8988T (cell line): ENCODE measurements around the gene REEP1.

Source experiments
- DNase-seq: peaks from one replicate; pipeline ENCODE4 v3.0.0; 2011

The REEP1 gene, protein sequence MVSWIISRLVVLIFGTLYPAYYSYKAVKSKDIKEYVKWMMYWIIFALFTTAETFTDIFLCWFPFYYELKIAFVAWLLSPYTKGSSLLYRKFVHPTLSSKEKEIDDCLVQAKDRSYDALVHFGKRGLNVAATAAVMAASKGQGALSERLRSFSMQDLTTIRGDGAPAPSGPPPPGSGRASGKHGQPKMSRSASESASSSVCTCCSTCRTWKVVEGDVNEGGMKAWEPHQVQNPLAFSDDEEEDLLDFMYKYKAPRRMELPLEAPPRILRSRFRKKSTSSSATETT

DNA sequence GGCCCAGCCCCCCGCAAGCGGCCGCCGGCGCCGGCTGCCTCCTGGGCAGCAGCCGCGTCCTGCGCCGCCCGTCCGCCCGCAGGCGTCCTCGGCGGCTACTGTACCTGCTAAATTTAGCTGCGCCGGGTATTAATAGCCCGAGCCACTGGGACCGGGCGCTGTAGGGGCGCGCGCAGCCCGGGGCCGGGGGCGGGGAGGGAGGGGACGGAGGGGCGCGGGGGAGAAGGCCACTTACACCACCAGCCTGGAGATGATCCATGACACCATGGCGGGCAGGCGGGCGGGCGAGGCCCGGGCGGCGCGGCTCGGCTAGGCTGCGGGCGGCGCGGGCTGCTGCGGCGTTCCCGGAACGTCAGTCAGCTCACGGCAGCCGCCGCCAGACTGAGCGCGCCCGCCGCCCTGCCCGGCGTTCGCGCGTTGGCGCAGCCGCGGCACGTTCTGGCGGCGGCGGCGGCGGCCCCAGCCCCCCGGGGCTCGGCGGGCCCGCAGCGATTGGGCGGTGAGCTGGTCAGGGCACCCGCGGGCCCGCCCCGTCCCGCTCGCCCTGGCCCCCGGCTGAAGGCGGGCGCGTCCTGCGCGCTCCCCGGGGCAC lies at the start of gene REEP1:
TSS of gene REEP1 (minus strand) at position 383 of the 592 bp plus-strand sequence. CDS start at position 267, 116 bp downstream.
- DNase-seq = peak; percentile 53

DNA sequence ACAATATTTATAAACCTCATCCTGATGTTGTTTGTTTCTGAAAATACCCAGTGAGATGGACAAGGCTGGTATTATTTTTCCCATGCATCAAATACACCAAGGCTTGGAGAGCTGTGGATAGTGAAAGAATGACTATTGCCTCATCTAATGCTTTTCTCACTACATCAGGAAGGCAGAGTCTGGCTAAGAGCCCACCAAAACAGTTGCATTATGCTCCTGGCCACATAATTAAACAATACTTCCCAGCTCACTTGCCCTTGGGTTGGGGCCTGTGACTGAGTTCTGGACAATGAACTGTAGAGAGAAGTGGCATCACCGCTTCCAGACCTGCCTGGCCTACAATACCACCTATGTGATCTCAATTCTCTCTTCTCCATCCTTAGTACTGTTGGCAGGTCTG lies 46.4 kb upstream of the REEP1 start:
- DNase-seq = no peak

DNA sequence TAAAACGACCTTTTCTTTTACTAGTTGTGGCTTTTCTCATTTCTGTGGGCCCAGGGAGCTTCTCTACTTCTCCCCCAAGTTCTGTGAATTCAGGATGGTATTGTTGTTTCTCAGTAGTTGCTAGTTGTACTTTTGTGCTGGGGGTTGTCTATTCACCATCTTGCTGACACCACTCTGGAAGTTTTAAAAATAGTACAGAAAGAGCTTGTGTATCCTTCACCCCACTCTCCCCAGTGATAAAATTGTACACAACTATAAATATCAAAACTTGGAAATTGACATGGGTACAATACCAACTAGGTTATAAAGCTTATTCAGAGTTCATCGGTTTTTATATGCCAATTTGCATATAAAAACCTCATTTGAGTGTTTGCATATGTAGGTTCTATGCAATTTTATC lies 45.3 kb upstream of the REEP1 start:
- no peak for DNase-seq

DNA sequence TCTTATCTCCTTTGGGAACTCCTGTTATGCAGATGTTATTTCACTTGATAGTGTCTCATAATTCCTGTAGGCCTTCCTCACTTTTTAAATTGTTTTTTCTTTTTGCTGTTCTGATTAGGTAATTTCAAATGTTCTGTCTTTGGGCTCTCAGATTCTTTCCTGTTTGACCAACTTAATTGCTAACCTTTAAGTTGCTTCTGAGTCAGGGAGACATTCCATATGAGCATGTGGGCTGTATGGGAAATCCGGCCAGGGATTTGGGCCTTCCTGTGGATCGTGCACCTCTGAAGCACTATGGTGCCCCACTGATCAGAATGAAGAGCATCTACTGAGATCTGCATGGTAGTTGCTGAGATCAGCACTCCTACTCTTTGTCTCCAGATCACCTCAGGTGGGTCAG lies 44.7 kb upstream of the REEP1 start:
- DNase-seq = no peak

DNA sequence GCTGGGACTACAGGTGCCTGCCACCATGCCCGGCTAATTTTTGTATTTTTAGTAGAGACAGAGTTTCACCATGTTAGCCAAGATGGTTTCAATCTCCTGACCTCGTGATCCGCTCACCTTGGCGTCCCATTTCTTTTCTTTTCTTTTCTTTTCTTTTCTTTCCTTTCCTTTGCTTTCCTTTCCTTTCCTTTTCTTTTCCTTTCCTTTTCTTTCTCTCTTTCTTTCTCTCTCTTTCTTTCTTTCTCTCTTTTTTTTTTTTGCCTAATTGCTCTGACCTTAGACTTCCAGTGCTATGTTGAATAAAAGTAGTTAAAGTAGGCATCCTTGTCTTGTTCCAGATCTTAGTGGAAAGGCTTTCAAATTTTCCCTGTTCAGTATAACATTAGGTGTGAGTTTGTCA lies 41.0 kb upstream of the REEP1 start:
- DNase-seq = no peak

DNA sequence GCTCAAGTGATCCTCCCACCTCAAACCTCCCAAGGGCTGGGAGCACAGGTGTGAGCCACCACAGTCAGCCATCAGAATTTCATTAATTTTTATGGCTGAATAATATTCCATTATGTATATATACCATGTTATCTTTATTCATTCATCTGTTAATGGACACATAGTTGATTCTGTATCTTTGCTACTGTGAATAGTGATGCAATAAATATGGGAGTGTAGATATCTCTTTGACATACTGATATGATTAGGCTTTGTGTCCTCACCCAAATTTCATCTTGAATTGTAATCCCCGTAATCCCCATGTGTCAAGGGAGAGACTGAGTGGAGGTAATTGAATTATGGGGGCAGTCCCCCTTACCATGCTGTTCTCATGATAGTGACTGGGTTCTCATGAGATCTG lies 38.2 kb upstream of the REEP1 start:
- DNase-seq = no peak

DNA sequence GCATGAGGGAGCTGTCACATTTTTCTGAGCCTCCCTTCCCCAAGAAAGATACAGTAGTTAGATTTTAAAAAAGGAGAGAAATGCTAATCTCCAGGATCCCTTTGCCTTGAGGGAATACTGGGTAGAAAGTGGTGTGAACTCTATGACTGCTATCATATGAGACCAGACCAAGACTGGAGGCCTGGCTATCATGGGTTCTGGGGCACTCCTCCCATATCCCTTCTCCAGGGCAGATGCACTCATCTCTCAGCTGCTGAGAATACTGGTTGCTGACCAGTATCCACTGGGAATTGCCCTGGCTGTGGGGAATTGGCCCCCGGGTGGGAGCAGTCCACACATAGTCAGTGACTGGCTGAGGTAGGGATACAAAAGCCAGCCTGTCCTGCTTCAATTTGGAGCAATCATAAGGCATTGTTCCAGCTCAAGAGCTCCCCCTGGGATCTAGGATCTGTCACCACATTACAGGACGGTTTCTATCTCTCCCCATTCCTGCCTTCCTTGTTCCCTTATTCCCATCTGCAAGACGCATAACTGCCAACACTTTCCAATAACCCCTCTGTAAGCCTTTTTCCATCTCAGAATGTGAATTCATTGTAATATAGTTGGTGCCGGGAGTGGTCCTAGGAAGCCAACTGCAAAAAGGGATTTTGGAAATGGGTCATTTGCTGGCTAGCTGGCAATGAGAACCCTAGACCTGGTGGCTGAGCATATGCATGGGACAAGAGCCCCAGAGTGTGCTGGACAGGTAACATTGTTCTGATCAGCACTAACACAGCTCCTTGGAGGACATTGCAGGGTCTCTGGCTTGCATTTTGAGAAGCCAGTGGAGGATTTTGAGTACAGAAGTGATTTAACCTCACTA lies 35.4 kb upstream of the REEP1 start:
- DNase-seq = no peak

DNA sequence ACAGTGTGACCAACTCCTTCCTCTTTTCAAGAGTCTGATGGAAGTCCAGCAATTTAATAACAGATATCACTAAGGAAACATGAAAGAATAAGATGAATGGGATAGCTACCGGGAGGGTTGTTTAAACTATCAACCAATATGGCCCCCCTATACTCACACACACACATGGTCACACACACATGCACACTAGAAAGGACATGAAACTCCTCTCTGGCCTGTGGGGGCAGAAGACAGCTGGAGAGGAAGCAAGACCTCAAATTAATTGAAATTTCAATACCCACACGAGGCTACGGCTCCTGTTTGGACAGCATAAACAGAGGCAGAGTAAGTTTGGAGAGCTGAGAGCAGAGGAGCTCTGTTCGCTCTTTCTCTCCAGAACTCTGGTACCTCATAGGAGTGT lies 34.7 kb upstream of the REEP1 start:
- DNase-seq = no peak

DNA sequence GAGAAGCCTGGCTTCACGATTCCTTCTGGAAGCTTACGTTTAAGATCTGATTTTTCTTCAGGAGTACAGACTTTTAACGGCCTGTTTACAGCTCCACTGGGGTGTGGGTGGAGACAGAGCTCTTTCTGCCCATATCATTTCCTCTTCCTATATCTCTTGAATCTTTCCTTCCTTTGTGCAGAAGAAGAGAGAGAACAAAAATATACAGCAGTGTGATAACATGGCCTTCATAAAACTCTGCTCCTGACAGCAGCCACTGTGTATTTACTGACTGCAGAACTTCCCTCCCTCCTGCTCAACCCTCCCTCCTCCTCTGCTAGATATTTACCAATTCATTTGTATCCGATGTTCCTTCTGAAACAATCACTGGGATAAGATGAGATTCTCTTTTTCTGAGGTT lies 34.1 kb upstream of the REEP1 start:
- DNase-seq = no peak

DNA sequence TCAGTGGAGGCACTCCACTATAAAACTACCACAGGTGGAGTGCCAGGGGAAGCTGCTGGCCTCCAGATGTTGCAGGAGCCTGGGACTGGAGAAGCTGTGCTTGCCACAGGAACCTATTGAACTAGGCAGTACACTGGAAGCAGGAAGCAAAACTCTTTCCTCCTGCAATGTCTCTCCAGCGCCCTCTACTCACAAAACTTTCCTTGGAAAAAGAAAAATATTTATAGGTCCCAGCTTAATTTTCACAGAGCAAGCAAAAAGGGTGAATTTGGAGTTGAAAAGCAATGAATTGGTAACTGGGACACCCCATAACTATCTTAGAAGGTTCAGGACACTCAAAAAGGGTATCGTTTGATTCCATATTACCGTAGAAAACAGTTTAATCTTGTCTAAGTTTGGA lies 33.2 kb upstream of the REEP1 start:
- DNase-seq = no peak

DNA sequence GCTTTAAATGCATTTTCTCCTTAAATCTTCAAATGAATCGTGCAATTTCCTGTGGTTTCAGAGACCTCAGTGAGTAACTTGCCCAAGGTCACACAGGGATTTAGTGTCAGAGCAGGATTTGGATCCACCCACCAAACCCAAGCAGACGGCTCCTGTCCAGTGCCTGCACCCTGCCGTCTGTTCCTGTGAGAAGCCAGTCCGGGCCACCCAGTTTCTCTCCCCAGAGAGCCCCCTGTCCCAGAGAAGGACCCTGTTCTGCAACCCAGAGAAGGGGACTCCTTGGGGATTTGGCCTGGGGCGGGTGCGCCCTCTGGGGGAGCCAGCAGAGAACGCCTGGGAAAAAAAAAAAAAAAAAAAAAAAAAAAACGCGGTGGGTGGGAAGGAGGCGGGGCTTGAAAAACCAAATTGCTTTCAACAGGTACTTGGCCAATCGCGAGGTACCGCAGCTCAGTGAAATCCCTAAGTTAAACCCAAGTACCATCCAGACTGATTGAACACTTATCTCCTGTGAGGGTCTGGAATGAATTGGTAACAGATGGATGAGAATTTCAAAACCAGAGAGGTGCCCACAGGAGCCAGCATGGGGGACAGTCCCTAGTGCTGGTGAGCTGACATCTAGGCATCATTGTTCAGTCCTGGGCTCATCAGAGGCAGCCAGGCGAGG lies 30.9 kb upstream of the REEP1 start:
- peak; percentile 51 for DNase-seq

DNA sequence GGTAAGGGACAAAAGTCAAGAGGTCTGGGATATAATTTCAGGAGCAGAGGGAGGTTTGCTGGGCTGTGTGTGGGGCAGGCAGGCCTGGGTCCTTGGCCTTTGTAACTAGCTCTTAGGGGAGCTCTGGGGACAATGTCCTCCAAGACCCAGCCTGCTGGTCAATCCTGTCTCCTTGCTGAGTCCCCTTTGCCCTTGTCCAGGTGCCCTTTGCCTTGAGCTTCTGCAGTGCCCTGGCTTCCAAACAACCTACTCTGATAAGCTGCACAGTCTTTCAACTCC lies 30.0 kb upstream of the REEP1 start:
- no peak for DNase-seq

DNA sequence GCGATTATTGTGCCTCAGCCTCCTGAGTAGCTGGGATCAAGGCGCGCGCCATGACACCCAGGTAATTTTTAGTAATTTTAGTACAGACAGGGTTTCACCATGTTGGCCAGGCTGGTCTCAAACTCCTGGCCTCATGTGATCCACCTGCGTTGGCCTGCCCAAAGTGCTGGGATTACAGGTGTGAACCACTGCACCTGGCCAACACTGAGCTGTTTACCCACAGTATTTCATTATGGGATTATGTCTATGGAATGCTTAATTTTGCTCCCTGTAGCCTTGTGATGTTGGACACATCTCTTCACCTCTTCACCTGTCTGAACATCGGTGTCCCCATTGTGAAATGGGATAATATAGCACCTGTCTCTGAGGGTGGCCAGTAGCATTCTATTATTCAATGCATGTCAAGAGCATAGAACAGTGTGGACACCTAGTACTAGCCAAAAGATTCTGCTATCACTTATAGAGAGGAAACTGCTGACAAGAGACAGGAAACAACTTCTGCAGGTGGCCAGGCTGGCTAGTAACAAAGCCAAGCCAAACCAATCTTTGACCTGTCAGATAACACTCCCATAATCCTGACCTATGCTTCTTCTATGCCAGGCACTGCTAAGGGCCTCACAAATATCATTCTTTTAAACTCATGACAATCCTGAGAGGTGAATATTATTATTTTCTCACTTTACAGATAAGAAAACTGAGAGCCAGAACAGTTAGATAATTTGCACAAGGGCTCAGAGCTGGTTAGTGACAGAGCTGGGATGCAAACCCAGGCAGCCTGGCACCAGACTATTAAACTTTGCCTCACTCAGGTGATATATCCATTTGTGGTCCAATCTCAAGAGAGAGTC lies 29.4 kb upstream of the REEP1 start:
- DNase-seq = no peak

DNA sequence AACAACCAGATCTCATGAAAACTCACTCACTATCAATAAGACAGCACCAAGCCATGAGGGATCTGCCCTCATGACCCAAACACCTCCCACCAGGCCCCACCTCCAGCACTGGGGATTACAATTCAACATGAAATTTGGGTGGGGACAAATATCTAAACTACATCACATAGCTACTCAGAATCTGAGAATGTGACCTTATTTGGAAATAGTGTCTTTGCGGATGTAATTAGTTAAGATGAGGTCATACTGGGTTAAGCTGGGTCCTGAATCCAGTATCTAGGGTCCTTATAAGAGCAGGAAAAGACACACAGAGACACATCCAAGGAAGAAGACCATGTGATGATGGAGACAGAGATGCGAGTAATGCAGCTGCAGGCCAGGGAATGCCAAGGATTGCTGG lies 27.5 kb upstream of the REEP1 start:
- DNase-seq = no peak

DNA sequence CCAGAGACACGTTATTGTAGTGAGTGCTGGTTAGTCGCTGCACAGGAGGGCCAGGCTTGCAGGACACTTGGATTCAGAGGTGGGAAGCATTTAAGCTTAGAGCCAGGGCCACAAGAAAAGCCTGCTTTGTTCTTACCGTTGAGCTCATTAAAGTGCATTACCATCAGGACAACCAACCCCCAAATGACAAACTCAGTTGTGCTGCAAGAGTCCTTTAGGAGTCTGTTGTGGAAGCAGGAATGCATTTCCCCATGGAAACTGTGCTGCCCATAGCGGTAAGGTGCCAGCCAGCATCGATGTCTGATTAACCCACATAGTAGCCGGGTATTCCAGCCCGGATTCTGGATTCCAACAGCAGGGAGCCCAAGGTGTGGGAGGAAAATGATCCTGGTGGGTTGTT lies 23.4 kb upstream of the REEP1 start:
- no peak for DNase-seq

DNA sequence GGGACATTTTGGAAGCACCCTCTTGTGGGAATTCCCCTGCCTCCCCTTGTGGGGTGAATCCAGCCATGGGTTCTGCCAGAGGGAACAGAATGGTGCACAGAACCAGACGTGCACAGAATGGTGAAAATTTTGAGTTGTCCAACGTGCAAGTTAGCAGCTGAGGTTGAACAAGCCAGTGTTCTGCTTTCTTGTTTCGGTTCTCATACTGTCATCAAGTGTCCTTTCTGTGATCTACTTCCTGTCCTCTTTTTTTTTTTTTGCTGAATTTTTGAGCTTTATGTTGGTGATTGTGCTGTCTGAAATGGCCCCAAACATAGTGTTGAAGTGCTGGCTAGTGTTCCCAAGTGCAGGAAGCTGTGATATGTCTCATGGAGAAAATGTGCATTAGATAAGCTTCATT lies 21.5 kb upstream of the REEP1 start:
- DNase-seq = no peak

DNA sequence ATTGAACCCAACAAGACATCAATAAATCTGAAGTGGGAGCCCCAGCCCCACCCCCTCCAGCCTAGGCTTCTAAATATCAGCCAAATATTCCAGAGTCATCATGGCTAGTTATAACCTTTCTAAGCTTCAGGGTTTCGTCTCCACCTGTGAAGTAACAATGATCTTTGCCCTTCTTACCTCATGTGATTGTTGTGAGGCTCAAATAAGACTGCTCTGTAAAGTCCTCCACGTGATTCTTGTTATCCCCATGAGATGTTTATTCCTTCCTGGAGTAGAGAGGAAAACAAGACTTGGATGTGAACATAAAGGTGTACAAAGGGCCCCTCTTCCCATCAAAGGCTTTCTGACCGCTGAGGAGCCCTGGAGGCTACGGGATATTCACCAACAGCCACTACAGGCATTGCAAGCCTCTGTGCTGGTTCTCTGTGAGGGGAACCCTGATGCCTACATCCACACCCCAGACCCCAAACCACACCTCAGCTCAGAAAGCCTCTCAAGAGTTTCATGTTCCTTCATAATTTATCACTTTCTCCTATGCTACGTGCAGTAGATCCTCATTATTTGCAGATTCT lies 20.1 kb upstream of the REEP1 start:
- DNase-seq = no peak

DNA sequence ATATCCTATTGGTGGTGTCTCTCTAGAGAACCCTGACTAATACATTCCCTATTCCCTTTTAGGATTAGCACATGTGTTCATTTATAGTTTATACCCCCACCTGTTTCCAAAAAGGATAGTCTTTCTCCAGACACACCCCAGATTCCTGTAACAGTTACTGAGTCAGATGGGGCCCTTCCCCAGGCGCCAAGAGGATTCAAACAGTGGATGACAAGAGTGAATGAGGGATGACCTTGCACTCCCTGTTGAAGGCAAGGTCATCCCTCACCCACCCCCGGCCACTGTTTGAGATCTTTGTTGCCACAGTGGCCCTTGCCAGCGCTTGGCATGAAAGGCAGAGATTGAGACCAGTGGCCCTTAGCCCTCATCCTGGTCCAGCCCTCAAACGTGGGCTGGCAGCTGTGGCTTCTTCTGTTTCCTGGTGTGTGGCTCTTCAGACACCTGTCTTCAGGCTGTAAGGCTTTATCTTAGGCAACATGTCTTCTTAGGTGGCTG lies 15.3 kb upstream of the REEP1 start:
- no peak for DNase-seq

DNA sequence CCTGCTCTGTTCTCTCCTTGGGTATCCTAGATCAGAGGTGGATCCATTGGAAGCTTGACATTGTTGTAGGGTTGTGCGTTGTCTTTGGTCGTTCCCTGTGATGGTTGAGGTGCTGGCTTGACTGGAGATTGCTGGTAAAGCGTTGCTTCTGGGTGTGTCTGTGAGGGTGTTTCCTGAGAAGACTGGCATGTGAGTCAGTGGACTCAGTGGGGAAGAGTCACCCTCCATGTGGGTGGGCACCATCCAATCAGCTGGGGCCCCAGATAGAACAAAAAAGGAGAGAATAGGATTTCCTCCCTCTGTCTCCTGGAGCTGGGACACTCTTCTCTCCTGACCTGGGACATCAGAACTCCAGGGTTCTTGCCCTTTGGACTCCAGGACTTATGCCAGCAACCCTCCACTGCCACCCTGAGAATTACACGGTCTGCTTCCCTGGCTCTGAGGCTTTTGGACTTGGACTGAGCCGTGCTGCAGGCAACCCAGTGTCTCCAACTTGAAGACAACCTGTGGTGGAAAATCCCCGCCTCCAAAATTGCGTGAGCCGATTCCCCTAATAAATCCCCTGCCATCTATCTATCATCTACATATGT lies 14.8 kb upstream of the REEP1 start:
- no peak for DNase-seq

DNA sequence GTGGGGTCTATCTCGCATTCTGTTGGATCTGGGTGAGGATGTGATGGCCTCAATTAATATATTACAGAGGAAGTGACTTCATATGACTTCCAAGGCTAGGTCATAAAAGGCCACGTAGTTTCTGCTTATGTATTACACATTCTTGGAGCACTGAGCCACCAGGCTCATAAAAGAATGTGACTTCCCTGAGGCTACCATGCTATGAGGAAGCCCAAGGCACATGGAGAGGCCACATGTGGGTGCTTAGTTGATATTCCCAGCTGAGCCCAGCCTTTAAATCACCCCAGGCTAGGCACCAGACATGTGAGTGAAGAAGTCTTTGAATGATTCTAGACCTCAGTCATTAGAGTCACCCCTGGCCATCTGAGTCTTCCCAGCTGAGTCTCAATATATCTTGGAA lies 13.3 kb upstream of the REEP1 start:
- DNase-seq = no peak

DNA sequence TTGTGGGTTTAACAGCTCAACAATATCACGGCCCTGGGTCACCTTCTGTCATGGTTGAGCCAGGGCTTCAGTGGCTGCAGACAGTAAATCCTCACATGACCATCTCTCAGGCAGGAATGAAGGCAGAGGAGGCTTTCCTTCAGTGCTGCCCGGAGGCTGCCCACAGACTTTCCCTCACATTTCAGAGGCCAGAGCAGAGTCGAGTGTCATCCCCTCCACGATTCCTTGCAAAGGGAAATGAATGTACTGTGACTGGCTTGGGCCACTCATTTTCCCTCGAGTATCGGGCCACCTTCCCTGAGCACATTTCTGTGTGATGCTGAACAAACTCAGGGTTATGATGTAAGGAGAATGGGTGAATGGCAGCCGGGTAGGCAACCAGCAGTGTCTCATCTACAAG lies 10.0 kb upstream of the REEP1 start:
- no peak for DNase-seq
